Ovary (tissue), 9 donors: Measurements from ENCODE around the gene MAPRE3. TPM values are rescaled to one million over a fixed set of nuclear protein-coding genes. Genes with fewer than 3 reads are reported as not detected.

Experiments used
- DNase-seq, 5 donors: peaks; one replicate each; pipeline ENCODE4 v3.0.0-alpha.2; 2019 to 2020
- H3K27ac ChIP-seq, 2 donors: fragments of 200-600 bp; one replicate each; pipeline versions ENCODE4 v1.5.1 to v1.8.0; 2019 to 2022
- H3K27me3 ChIP-seq: fragments of 200-600 bp; one replicate; pipeline ENCODE4 v1.8.0; 2022
- H3K36me3 ChIP-seq: fragments of 200-600 bp; sonication (generic); one replicate; pipeline ENCODE4 v1.5.1; 2019
- H3K4me1 ChIP-seq: one replicate; pipeline ENCODE4 v1.8.1; 2013; ENCODE audit warnings: mild to moderate bottlenecking, moderate library complexity; ENCODE audit not compliant: insufficient read depth
- H3K4me3 ChIP-seq: fragments of 200-600 bp; sonication (generic); one replicate; pipeline ENCODE4 v1.5.1; 2017
- H3K9me3 ChIP-seq, 2 donors: fragments of 200-600 bp in 1 of 2; sonication (generic) in 1 of 2; one replicate each; pipeline versions ENCODE4 v1.5.1 to v1.8.1; 2013 to 2019; ENCODE audit warnings: mild to moderate bottlenecking in 1 of 2, moderate library complexity in 1 of 2
- CTCF ChIP-seq, 3 donors: fragments of 450-650 bp in 2 of 3; fragments of 200-600 bp in 1 of 3; IDR thresholded peaks; one replicate each; pipeline versions ENCODE4 v1.5.1 to v1.8.0; 2016 to 2022; ENCODE audit warnings: antibody characterized with exemption in 3 of 3, mild to moderate bottlenecking in 1 of 3
- EP300 ChIP-seq: sonication (generic); formaldehyde crosslinking; IDR thresholded peaks from one replicate; pipeline ENCODE4 v1.6.1; 2017; ENCODE audit warnings: antibody characterized with exemption
- POLR2A ChIP-seq: fragments of 450-650 bp; IDR thresholded peaks from one replicate; pipeline ENCODE4 v1.6.1; 2017; ENCODE audit warnings: antibody characterized with exemption, mild to moderate bottlenecking, moderate library complexity
- WGBS, 3 donors: extraction: QIAGEN DNeasy Blood & Tissue Kit in 1 of 3; methylation state at CpG; one replicate each; pipeline versions ENCODE4 v1.1.5 to v1.1.7; 2013 to 2017; 5-methylcytosine and 5-hydroxymethylcytosine counted together
- intact Hi-C, 4 donors: fragments of 100-400 bp; cut with DNase I; formaldehyde crosslinking; loops; one replicate each; pipeline versions ENCODE4 v1.11.0 to v1.15.1; 2022 to 2023
- polyA plus RNA-seq, 2 donors: library from polyadenylated mRNA; stranded (reverse); fragments of 200-250 nt in 1 of 2; fragments of 350-450 nt in 1 of 2; fragmentation: Illumina TruSeq in 1 of 2; extraction: RNeasy Lipid Tissue Mini Kit (QIAGEN cat#74804) in 1 of 2; gene quantifications; one replicate each; pipeline ENCODE4 v1.2.3, GENCODE V29; 2013 to 2014
- total RNA-seq, 7 donors: library from RNA; depleted of rRNA in 2 of 7; stranded (reverse); fragments of >200 nt in 2 of 7; fragmentation: NEBNext Ultra II Directional in 3 of 7; extraction: Animal tissue kit (Norgen Biotek cat#: 25700) in 3 of 7; gene quantifications; one replicate each; pipeline versions ENCODE4 v1.1.0 to v1.2.4, GENCODE V29; 2016 to 2023
- donor health status: DM: no; HTN: no; CAD: no; lungs with moderate emphysema.
- donor health status: DM: no; HTN: no; CAD: no.
- donor health status: Bipolar disorder and iron deficiency.
- donor health status: DM: yes; HTN: yes; CAD: no.
- donor health status: DM: no; HTN: no; CAD: no.
- donor health status: DM: yes; HTN: yes; CAD: no.

The MAPRE3 gene
- total and polyA plus RNA-seq, 9 donors: 23.8 to 51.8 (median 34.3) TPM

- TF ChIP-seq EP300 (no peak), POLR2A (peak; percentile 75), CTCF (IDR thresholded peaks at IDR 0.05) (peak in 1 of 3 donors; percentile 23)
- DNase-seq: peak; percentile 93 to 96 (median 94)
- peak within 1 kb of the TSS; percentile 92 to 98 for H3K27ac ChIP-seq
- no peaks in the 10 kb centered on the region for H3K9me3 ChIP-seq
- 0 to 1% (median 1%) methylated on average over 29 to 86 of the region's 86 CpGs for WGBS, 3 donors
- peaks cover 16% of the 10 kb centered on the region for H3K4me1 ChIP-seq
- H3K4me3 ChIP-seq: peak within 1 kb of the TSS; percentile 59
- intact Hi-C loops: no loop called here
- no peaks in the 10 kb centered on the region for H3K27me3 ChIP-seq
- H3K36me3 ChIP-seq: no peaks in the 10 kb centered on the region
Measured at GRCh38 chr2:27071277-27071989, 101.0 kb downstream of the MAPRE3 start, which contains the start of gene OST4. TSS of gene OST4 (minus strand) at chr2:27071654.

- H3K27me3 ChIP-seq: no peaks in the 10 kb centered on the region
- H3K27ac ChIP-seq: peak overlapping the region; percentile 92 to 98
- no peaks in the 10 kb centered on the region for H3K9me3 ChIP-seq
- peak overlapping the region; percentile 59 for H3K4me3 ChIP-seq
- WGBS, 3 donors: 1 to 3% (median 1%) methylated on average over 28 to 34 of the region's 34 CpGs
- no peaks in the 10 kb centered on the region for H3K36me3 ChIP-seq
- intact Hi-C loops: no loop called here
- H3K4me1 ChIP-seq: peaks cover 16% of the 10 kb centered on the region
- DNase-seq: peak; percentile 91 to 94 (median 93)
- no peak for TF ChIP-seq EP300
- no peak for TF ChIP-seq POLR2A
- TF ChIP-seq CTCF (IDR thresholded peaks at IDR 0.05): no peak
Measured at GRCh38 chr2:27071990-27072830, 101.8 kb downstream of the MAPRE3 start.

- WGBS, 3 donors: 18 to 22% (median 19%) methylated on average over 5 of the region's 5 CpGs
- no peak for TF ChIP-seq CTCF (IDR thresholded peaks at IDR 0.05)
- no peak for TF ChIP-seq POLR2A
- no peak for TF ChIP-seq EP300
- intact Hi-C loops: no loop called here
- Histone ChIP-seq H3K27ac (peak overlapping the region; percentile 92 to 98), H3K36me3 (no peaks in the 10 kb centered on the region), H3K27me3 (no peaks in the 10 kb centered on the region), H3K4me1 (peaks cover 16% of the 10 kb centered on the region), H3K9me3 (no peaks in the 10 kb centered on the region), H3K4me3 (no peak overlapping the region)
- no peak for DNase-seq
Measured at GRCh38 chr2:27072920-27073319, 102.5 kb downstream of the MAPRE3 start.

- H3K36me3 ChIP-seq: no peaks in the 10 kb centered on the region
- no peaks in the 10 kb centered on the region for H3K27me3 ChIP-seq
- H3K4me3 ChIP-seq: no peak overlapping the region
- peaks cover 16% of the 10 kb centered on the region for H3K4me1 ChIP-seq
- intact Hi-C loops: no loop called here
- H3K9me3 ChIP-seq: no peaks in the 10 kb centered on the region
- peak overlapping the region in 1 of 2 donors; percentile 98 for H3K27ac ChIP-seq
- WGBS, 3 donors: 3% methylated on average over 2 of the region's 2 CpGs
- TF ChIP-seq EP300 (no peak), POLR2A (no peak), CTCF (IDR thresholded peaks at IDR 0.05) (no peak)
- DNase-seq: peak in 2 of 5 donors; percentile 39 to 52
Measured at GRCh38 chr2:27073782-27074181, 103.3 kb downstream of the MAPRE3 start.
